Fibroblast of peridontal ligament (primary cell): Measurements from ENCODE around the gene DNAJB11.
"Not testable (repeated sequence)": the region's sequence is repeated elsewhere in the genome, so short reads cannot be mapped to it uniquely, and the experiment has no call there.

ENCODE experiments used
- DNase-seq: peaks from one replicate; pipeline ENCODE4 v3.0.0-alpha.2; 2010; ENCODE audit errors: extremely low read depth

Gene DNAJB11

GRCh38 chr3:186618318-186618938, 47.9 kb downstream of the DNAJB11 start:
- no peak for DNase-seq

- DNase-seq = no peak
Observed at GRCh38 chr3:186619787-186620212, 49.3 kb downstream of the DNAJB11 start.

- DNase-seq = no peak
Observed at GRCh38 chr3:186620213-186621092, 49.9 kb downstream of the DNAJB11 start.

GRCh38 chr3:186621894-186622650, 51.6 kb downstream of the DNAJB11 start:
- no peak for DNase-seq

- no peak for DNase-seq
Observed at GRCh38 chr3:186622651-186623310, 52.3 kb downstream of the DNAJB11 start.

- no peak for DNase-seq
Observed at GRCh38 chr3:186624598-186624997, 54.1 kb downstream of the DNAJB11 start.

GRCh38 chr3:186625600-186626042, 55.1 kb downstream of the DNAJB11 start:
- DNase-seq = no peak

- no peak for DNase-seq
Observed at GRCh38 chr3:186626254-186626847, 55.8 kb downstream of the DNAJB11 start.

GRCh38 chr3:186627852-186628414, 57.4 kb downstream of the DNAJB11 start:
- DNase-seq = no peak

- no peak for DNase-seq
Observed at GRCh38 chr3:186628756-186629155, 58.2 kb downstream of the DNAJB11 start.

- DNase-seq = no peak
Observed at GRCh38 chr3:186630950-186631641, 60.6 kb downstream of the DNAJB11 start.

- no peak for DNase-seq
Observed at GRCh38 chr3:186633481-186633880, 63.0 kb downstream of the DNAJB11 start.

GRCh38 chr3:186634207-186634606, 63.7 kb downstream of the DNAJB11 start:
- DNase-seq = not testable (repeated sequence)
